Measurements from ENCODE around the gene GLT8D1.

DNA sequence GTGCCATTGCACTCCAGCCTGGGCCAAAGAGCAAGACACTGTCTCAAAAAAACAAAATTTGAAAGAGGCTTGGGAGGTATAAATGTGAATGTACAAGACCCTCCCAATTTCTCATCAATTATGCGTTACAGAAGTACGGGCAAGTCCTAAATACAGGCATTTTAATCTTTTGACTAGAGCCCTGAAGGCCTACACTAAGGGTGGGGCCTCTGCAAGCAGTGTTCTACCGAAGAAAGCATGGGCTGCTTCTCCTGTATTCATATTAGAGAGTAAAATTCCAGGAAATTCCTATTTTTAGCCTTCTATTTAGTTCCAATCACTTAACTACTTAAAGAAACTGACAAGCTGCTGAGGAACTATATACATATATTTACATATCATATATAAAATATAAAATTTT lies 45.5 kb downstream of the GLT8D1 start:
- no peak for TF ChIP-seq POLR2A (IDR thresholded peaks at IDR 0.05)
- TF ChIP-seq, protein P1, sequence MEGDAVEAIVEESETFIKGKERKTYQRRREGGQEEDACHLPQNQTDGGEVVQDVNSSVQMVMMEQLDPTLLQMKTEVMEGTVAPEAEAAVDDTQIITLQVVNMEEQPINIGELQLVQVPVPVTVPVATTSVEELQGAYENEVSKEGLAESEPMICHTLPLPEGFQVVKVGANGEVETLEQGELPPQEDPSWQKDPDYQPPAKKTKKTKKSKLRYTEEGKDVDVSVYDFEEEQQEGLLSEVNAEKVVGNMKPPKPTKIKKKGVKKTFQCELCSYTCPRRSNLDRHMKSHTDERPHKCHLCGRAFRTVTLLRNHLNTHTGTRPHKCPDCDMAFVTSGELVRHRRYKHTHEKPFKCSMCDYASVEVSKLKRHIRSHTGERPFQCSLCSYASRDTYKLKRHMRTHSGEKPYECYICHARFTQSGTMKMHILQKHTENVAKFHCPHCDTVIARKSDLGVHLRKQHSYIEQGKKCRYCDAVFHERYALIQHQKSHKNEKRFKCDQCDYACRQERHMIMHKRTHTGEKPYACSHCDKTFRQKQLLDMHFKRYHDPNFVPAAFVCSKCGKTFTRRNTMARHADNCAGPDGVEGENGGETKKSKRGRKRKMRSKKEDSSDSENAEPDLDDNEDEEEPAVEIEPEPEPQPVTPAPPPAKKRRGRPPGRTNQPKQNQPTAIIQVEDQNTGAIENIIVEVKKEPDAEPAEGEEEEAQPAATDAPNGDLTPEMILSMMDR (IDR thresholded peaks at IDR 0.05), result no peak
- TF ChIP-seq POLR2AphosphoS5 (IDR thresholded peaks at IDR 0.05), result no peak

Data from prostate gland (tissue), 2 donors.